Hematopoietic multipotent progenitor cell (in vitro differentiated cells): ENCODE results near the gene SHROOM3. TPM values are rescaled to one million over a fixed set of nuclear protein-coding genes. Genes with fewer than 3 reads are reported as not detected.
"Not testable (repeated sequence)": the region's sequence is repeated elsewhere in the genome, so short reads cannot be mapped to it uniquely, and the experiment has no call there.

ENCODE experiments used
- DNase-seq, 3 donors: peaks; one replicate each; pipeline ENCODE4 v3.0.0-alpha.2; 2011 to 2015; ENCODE audit warnings: low read depth in 2 of 3, low spot score in 2 of 3
- total RNA-seq: library from RNA; depleted of rRNA; stranded (reverse); fragments of >200 nt; gene quantifications from one replicate; pipeline ENCODE4 v1.2.3, GENCODE V29; 2012

SHROOM3 gene
- total RNA-seq, 1 donor: under 0.01 TPM

- DNase-seq: no peak
Measured at GRCh38 chr4:76443376-76443775, 8.3 kb downstream of the SHROOM3 start.

GRCh38 chr4:76445911-76446310 lies 10.9 kb downstream of the SHROOM3 start:
- DNase-seq: no peak

- no peak for DNase-seq
Measured at GRCh38 chr4:76447393-76447851, 12.4 kb downstream of the SHROOM3 start.

GRCh38 chr4:76448211-76448610 lies 13.2 kb downstream of the SHROOM3 start:
- no peak for DNase-seq

GRCh38 chr4:76449362-76449767 lies 14.3 kb downstream of the SHROOM3 start:
- no peak for DNase-seq

GRCh38 chr4:76449833-76450232 lies 14.8 kb downstream of the SHROOM3 start:
- no peak for DNase-seq

- DNase-seq: no peak
Measured at GRCh38 chr4:76453232-76453631, 18.2 kb downstream of the SHROOM3 start.

GRCh38 chr4:76454073-76454472 lies 19.0 kb downstream of the SHROOM3 start:
- not testable (repeated sequence) for DNase-seq

- DNase-seq: no peak
Measured at GRCh38 chr4:76457885-76458284, 22.9 kb downstream of the SHROOM3 start.

GRCh38 chr4:76458297-76458696 lies 23.3 kb downstream of the SHROOM3 start:
- DNase-seq: no peak

GRCh38 chr4:76458825-76459224 lies 23.8 kb downstream of the SHROOM3 start:
- no peak for DNase-seq

- DNase-seq: no peak
Measured at GRCh38 chr4:76459291-76459723, 24.3 kb downstream of the SHROOM3 start.

GRCh38 chr4:76463568-76463967 lies 28.5 kb downstream of the SHROOM3 start:
- DNase-seq: no peak

- DNase-seq: no peak
Measured at GRCh38 chr4:76470064-76470463, 35.0 kb downstream of the SHROOM3 start.

GRCh38 chr4:76470532-76470931 lies 35.5 kb downstream of the SHROOM3 start:
- DNase-seq: no peak

GRCh38 chr4:76476571-76476970 lies 41.5 kb downstream of the SHROOM3 start:
- DNase-seq: no peak

GRCh38 chr4:76484654-76485053 lies 49.6 kb downstream of the SHROOM3 start:
- DNase-seq: no peak

GRCh38 chr4:76485450-76485849 lies 50.4 kb downstream of the SHROOM3 start:
- no peak for DNase-seq

- no peak for DNase-seq
Measured at GRCh38 chr4:76486588-76487276, 51.7 kb downstream of the SHROOM3 start.

GRCh38 chr4:76487621-76488020 lies 52.6 kb downstream of the SHROOM3 start:
- DNase-seq: no peak

- DNase-seq: no peak
Measured at GRCh38 chr4:76488455-76488854, 53.4 kb downstream of the SHROOM3 start.

- DNase-seq: peak in 1 of 3 donors; percentile 10
Measured at GRCh38 chr4:76488888-76489685, 54.1 kb downstream of the SHROOM3 start.
